ENCODE data around the gene ZNF341. TPM values are rescaled to one million over a fixed set of nuclear protein-coding genes. Genes with fewer than 3 reads are reported as not detected.

ZNF341 gene
- total and polyA plus RNA-seq, 9 of the 15 experiments (the other 6 are each of a cell fraction or from before 2014, with no cell fraction given): 0.08 to 2.6 (median 1.0) TPM

- TF ChIP-seq ARID1B (IDR thresholded peaks at IDR 0.05) (peak; percentile 68), MECOM (CRISPR knock-in tag; IDR thresholded peaks at IDR 0.05) (peak; percentile 92)
These were observed 97.8 kb downstream of the ZNF341 start (continued) for GRCh38 chr20:33829636-33830035.

DNA sequence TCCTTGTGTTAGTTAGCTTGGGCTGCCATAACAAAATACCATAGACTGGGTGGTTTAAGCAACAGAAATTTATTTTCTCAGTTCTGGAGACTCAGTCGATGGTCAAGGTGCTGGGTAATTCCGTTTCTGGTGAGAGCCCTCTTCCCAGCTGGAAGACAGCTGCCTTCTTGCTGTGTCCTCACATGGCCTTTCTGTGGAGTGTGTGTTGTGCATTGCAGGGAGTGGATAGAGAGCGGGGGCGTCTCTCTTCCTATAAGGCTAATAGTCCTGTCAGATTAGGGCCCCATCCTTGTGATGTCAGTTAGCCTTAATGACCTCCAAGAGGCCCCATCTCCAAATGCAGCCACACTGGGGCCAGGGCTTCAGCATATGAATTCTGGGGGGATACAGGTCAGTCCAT lies 98.6 kb downstream of the ZNF341 start:
- DNase-seq (ENCODE audit: extremely low read depth in 1 of 4, low spot score in 3 of 4) (peak in 1 of 4 experiments; percentile 43), FAIRE-seq (no peak), ATAC-seq (peak; percentile 70)
- WGBS (ENCODE audit: insufficient coverage, low coverage, missing lambda C conversion rate): 17% methylated on average over 4 of the region's 4 CpGs
- H3K27me3 ChIP-seq (ENCODE audit: control insufficient read depth in 2 of 2, insufficient read depth in 2 of 2, low read length in 2 of 2): no peaks in the 10 kb centered on the region
- peaks cover 12 to 20% of the 10 kb centered on the region in 2 experiments for H3K4me1 ChIP-seq (replicated peaks in 1 of 2; ENCODE audit: control insufficient read depth in 2 of 2, insufficient read depth in 2 of 2, low read length in 2 of 2)
- peak overlapping the region in 1 of 2 experiments; percentile 1; a peak in 1 of 4 replicates for H3K9ac ChIP-seq (ENCODE audit: insufficient read depth in 1 of 2, low read depth in 2 of 2, low read length in 2 of 2)
- in situ Hi-C loops (cut with MboI): no loop called here
- peaks cover 14% of the 10 kb centered on the region; the same call in 1 of the 3 replicates for H3K36me3 ChIP-seq (ENCODE audit: control insufficient read depth, insufficient read depth, low read length)
- peaks cover 17% of the 10 kb centered on the region; the same call in 1 of the 2 replicates for H4K20me1 ChIP-seq (replicated peaks; ENCODE audit: control insufficient read depth, insufficient read depth, low read length)
- no peak overlapping the region for H2AFZ ChIP-seq (ENCODE audit: low read depth, low read length)
- POLR2A ChIA-PET: interaction anchor here (0.6 to 2.1 kb wide), 7 partner anchors 9 to 162 kb away, joined by 3 to 14 read pairs (median 8); partner anchors contain the start of gene CHMP4B
- BruUV-seq (replicated peaks): no TSS peak
- peaks cover 4% of the 10 kb centered on the region for H3K9me1 ChIP-seq (ENCODE audit: control insufficient read depth, insufficient read depth, low read length)
- no peak overlapping the region for H3K4me2 ChIP-seq (ENCODE audit: insufficient read depth, low read length)
- no peak overlapping the region for H3K4me3 ChIP-seq
- intact Hi-C loops (cut with micrococcal nuclease): no loop called here
- H3K27ac ChIP-seq (ENCODE audit: extremely low read depth, low read depth, low read length): no peak overlapping the region
- H3K79me2 ChIP-seq (ENCODE audit: control insufficient read depth, insufficient read depth, low read length): peaks cover 56% of the 10 kb centered on the region
- CTCF ChIA-PET (ENCODE audit: low intra/inter-chr PET ratio): no interaction called here
- no peaks in the 10 kb centered on the region for H3K9me3 ChIP-seq (replicated peaks; ENCODE audit: control insufficient read depth, insufficient read depth, low read depth, low read length)
- TF ChIP-seq NR2C2 (CRISPR knock-in tag; IDR thresholded peaks at IDR 0.05) (no peak), NR2C2 (tag; IDR thresholded peaks at IDR 0.05) (0 out of 2 replicates have a peak, but pooled peaks have one; percentile 11), DACH1 (IDR thresholded peaks at IDR 0.05; ENCODE audit: partially characterized antibody) (peak; percentile 33), ATF1 (CRISPR knock-in tag; IDR thresholded peaks at IDR 0.05) (no peak), ATF1 (tag; IDR thresholded peaks at IDR 0.05) (0 out of 2 replicates have a peak, but pooled peaks have one; percentile 13), EP300 (IDR thresholded peaks at IDR 0.05; ENCODE audit: low read length) (peak; percentile 23; the same call in 1 of the 2 replicates), BRD4 (IDR thresholded peaks at IDR 0.05) (no peak), ZNF707 (CRISPR knock-in tag; conservative IDR thresholded peaks at IDR 0.05) (no peak), CAMTA2 (CRISPR knock-in tag; conservative IDR thresholded peaks at IDR 0.05) (no peak), NCOR1 (IDR thresholded peaks at IDR 0.05) (0 out of 2 replicates have a peak, but pooled peaks have one; percentile 19), HNRNPL (IDR thresholded peaks at IDR 0.05; ENCODE audit: low read depth, low read length) (no peak), ZNF512 (tag; IDR thresholded peaks at IDR 0.05) (no peak), RBFOX2 (IDR thresholded peaks at IDR 0.05; ENCODE audit: low read depth, low read length) (no peak), KLF13 (tag; IDR thresholded peaks at IDR 0.05; ENCODE audit: borderline replicate concordance, low read depth) (no peak)
- TF ChIP-seq, protein P1, sequence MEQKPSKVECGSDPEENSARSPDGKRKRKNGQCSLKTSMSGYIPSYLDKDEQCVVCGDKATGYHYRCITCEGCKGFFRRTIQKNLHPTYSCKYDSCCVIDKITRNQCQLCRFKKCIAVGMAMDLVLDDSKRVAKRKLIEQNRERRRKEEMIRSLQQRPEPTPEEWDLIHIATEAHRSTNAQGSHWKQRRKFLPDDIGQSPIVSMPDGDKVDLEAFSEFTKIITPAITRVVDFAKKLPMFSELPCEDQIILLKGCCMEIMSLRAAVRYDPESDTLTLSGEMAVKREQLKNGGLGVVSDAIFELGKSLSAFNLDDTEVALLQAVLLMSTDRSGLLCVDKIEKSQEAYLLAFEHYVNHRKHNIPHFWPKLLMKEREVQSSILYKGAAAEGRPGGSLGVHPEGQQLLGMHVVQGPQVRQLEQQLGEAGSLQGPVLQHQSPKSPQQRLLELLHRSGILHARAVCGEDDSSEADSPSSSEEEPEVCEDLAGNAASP (IDR thresholded peaks at IDR 0.05): peak; percentile 65; the same call in 1 of the 2 replicates

Measured in K562 (cell line).